HepG2 (cell line): ENCODE data around the gene SLC19A1. TPM values are rescaled to one million over a fixed set of nuclear protein-coding genes. Genes with fewer than 3 reads are reported as not detected.

ENCODE experiments used
- ATAC-seq: fragments of 200-7000 bp; cut with Tn5 transposase; 3 replicates; pipeline ENCODE4 v1.9.1; 2020; ENCODE audit warnings: mild to moderate bottlenecking, moderate library complexity
- BruUV-seq: library from RNA; stranded (reverse); fragments of 400-500 nt; replicated peaks from 2 replicates; lab custom pipeline; 2021; lab: Mats Ljungman, UMichigan
- CTCF ChIA-PET: fragments of 300-600 bp; formaldehyde crosslinking; extraction: SDS; loops from one replicate; lab custom pipeline; 2021; ENCODE audit warnings: low total read pairs, inconsistent platforms, low intra/inter-chr PET ratio; lab: Yijun Ruan, JAX
- POLR2A ChIA-PET: fragments of 350-600 bp; sonication (Branson Sonifier 250); formaldehyde crosslinking; loops from one replicate; lab custom pipeline; 2020; ENCODE audit warnings: antibody characterized with exemption, inconsistent platforms; lab: Yijun Ruan, JAX
- DNase-seq: peaks from one replicate; pipeline ENCODE4 v3.0.0-alpha.2; 2015; ENCODE audit warnings: low spot score
- FAIRE-seq: peaks from 3 replicates; lab custom pipeline; 2011; peaks lifted over from hg19 to GRCh38; lab: Jason Lieb, UNC
- H2AFZ ChIP-seq: one replicate; pipeline ENCODE4 v1.6.1; 2011; ENCODE audit warnings: low read length, inconsistent platforms
- H3K27ac ChIP-seq: fragments of 300-600 bp; 3 replicates; pipeline ENCODE4 v1.8.0; 2011; ENCODE audit warnings: mixed run types, mild to moderate bottlenecking, mixed read lengths, low read length, inconsistent platforms; ENCODE audit not compliant: insufficient read depth; ENCODE audit errors: extremely low read length
- H3K27me3 ChIP-seq, 2 experiments: fragments of 200-600 bp in 1 of 2; 2 replicates in 1 of 2; 3 replicates in 1 of 2; pipeline versions ENCODE4 v1.6.0 to v1.8.0; 2011; ENCODE audit warnings: low read length in 2 of 2, mild to moderate bottlenecking in 2 of 2, moderate library complexity in 2 of 2, inconsistent platforms in 1 of 2; ENCODE audit not compliant: insufficient read depth in 2 of 2, control insufficient read depth in 1 of 2
- H3K36me3 ChIP-seq, 2 experiments: fragments of 200-600 bp in 1 of 2; replicated peaks in 1 of 2; 2 replicates in 1 of 2; 3 replicates in 1 of 2; pipeline versions ENCODE4 v1.5.1 to v1.8.0; 2011; ENCODE audit warnings: low read length in 2 of 2, inconsistent platforms in 1 of 2; ENCODE audit not compliant: insufficient read depth in 2 of 2, control insufficient read depth in 1 of 2
- H3K4me1 ChIP-seq: 2 replicates; pipeline ENCODE4 v1.5.1; 2012; ENCODE audit warnings: low read length, inconsistent platforms; ENCODE audit not compliant: insufficient read depth
- H3K4me2 ChIP-seq: 2 replicates; pipeline ENCODE4 v1.6.0; 2011; ENCODE audit warnings: low read depth, low read length, inconsistent platforms
- H3K4me3 ChIP-seq, 3 experiments: fragments of 200-600 bp in 1 of 3; sonication (generic), shearing (Covaris generic) in 1 of 3; replicated peaks in 1 of 3; 2 replicates each; pipeline ENCODE4 v1.5.1; 2011 to 2016; ENCODE audit warnings: low read length in 3 of 3, inconsistent platforms in 2 of 3, low read depth in 2 of 3, mild to moderate bottlenecking in 2 of 3, control low read depth in 1 of 3, mixed read lengths in 1 of 3; ENCODE audit not compliant: insufficient read depth in 1 of 3
- H3K79me2 ChIP-seq: one replicate; pipeline ENCODE4 v1.6.1; 2011; ENCODE audit warnings: low read length, inconsistent platforms; ENCODE audit not compliant: insufficient read depth
- H3K9ac ChIP-seq: 2 replicates; pipeline ENCODE4 v1.6.0; 2011; ENCODE audit warnings: mild to moderate bottlenecking, low read depth, low read length, inconsistent platforms; ENCODE audit not compliant: insufficient read depth
- H3K9me3 ChIP-seq: 2 replicates; pipeline ENCODE4 v1.5.1; 2012; ENCODE audit warnings: mild to moderate bottlenecking, low read length
- H4K20me1 ChIP-seq: 2 replicates; pipeline ENCODE4 v1.6.0; 2011; ENCODE audit warnings: inconsistent platforms, mild to moderate bottlenecking, low read length, moderate library complexity; ENCODE audit not compliant: insufficient read depth
- HNRNPL ChIP-seq: fragments of 200-400 bp; formaldehyde crosslinking; IDR thresholded peaks from 2 replicates; pipeline ENCODE4 v1.6.1; 2017; ENCODE audit warnings: mild to moderate bottlenecking, low read depth, low read length
- ZFP62 ChIP-seq: sonication (generic); formaldehyde crosslinking; IDR thresholded peaks from 2 replicates; pipeline ENCODE4 v1.4.0; 2020; ENCODE audit warnings: missing genetic modification reagents
- ZNF124 ChIP-seq: sonication (generic); formaldehyde crosslinking; IDR thresholded peaks from 2 replicates; pipeline ENCODE4 v1.4.0; 2020; ENCODE audit warnings: missing genetic modification reagents
- WGBS: methylation state at CpG from one replicate; pipeline ENCODE4 v1.1.6; 2017; ENCODE audit warnings: low lambda C conversion rate; 5-methylcytosine and 5-hydroxymethylcytosine counted together
- in situ Hi-C: cut with HindIII; loops from 2 replicates; pipeline ENCODE4 v1.10.0; 2017; ENCODE audit warnings: low pct_unique_long_range_greater_than_20kb; ENCODE audit not compliant: extremely low pct_ligation_motif_present
- intact Hi-C: fragments of 100-400 bp; cut with micrococcal nuclease; formaldehyde crosslinking; loops from one replicate; pipeline ENCODE4 v1.10.0; 2022; ENCODE audit not compliant: unreplicated experiment
- polyA plus RNA-seq, 8 experiments: library from polyadenylated mRNA; depleted of rRNA in 3 of 8; stranded (reverse) in 7 of 8; unstranded in 1 of 8; fragments of >200 nt; fragmentation: Illumina TruSeq in 4 of 8; extraction: Trizol in 4 of 8; gene quantifications; 2 replicates each; pipeline versions ENCODE4 v1.2.1 to v1.2.3, GENCODE V29; 2011 to 2016; ENCODE audit warnings: low read depth in 4 of 8, missing spikeins in 1 of 8, mixed read lengths in 1 of 8; ENCODE audit not compliant: insufficient read depth in 1 of 8
- total RNA-seq, 5 experiments: library from RNA; depleted of rRNA; stranded (reverse); fragments of >200 nt; fragmentation: Illumina TruSeq; extraction: Trizol; gene quantifications; 2 replicates each; pipeline ENCODE4 v1.2.3, GENCODE V29; 2016; ENCODE audit warnings: low read depth in 1 of 5
- TF ChIP-seq, protein P1 (sequence below): sonication (generic); formaldehyde crosslinking; IDR thresholded peaks from 2 replicates; pipeline ENCODE4 v1.4.0; 2020; ENCODE audit warnings: missing genetic modification reagents, borderline replicate concordance
- TF ChIP-seq, protein P2 (sequence below): sonication (generic); formaldehyde crosslinking; IDR thresholded peaks from 2 replicates; pipeline ENCODE4 v1.4.0; 2020; ENCODE audit warnings: mild to moderate bottlenecking, missing genetic modification reagents

Gene SLC19A1
- total and polyA plus RNA-seq, 2 of the 13 experiments (the other 11 are each of a cell fraction or from before 2014, with no cell fraction given) = 21.8 to 23.0 TPM

DNA sequence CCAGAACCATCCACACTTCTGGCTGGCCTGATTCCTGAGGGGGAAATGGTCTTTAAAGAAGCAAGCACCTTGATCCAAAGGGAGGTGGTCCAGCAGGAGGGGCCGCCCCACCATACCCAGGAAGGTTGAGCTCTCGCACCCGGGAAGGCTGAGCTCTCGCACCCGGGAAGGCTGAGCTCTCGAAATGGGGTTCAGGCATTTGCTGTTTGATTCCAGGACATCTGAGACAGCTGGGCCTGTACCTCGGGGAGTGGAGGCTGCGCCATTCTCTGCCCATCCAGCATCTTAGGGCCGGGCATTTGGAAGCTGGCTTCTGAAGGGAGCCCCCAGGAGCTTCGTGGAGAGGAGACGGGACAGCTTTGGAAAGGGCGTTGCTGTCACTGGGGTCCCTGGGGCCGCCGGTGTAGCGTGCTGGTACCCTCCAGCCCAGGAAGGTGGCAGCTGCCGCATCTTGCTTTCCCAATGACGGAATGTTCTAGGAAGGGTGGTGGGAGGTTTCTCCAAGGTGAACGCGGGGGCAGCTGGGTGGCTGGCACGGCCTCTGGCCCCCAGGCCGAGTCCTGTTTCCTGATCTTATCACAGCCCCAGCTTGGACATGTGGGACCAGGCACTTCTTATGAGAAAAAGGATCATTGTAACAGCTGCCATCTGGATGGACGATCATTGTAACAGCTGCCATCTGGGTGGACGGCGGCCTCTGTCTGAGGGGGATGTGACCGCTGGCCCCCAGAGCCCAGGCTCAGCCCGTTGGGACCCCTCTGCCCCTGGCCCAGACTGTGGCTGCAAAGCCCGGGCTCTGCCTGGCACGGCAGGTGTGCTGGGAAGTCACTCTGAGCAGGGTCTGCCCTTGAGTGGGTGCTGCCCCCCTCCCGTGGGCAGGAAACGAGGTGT, 75.7 kb downstream of the SLC19A1 start:
- peaks cover 4 to 12% of the 10 kb centered on the region in 2 experiments; a peak in 3 of 5 replicates for H3K36me3 ChIP-seq
- intact Hi-C loops = no loop called here
- H2AFZ ChIP-seq = no peak overlapping the region
- peaks cover 21% of the 10 kb centered on the region for H3K79me2 ChIP-seq
- CTCF ChIA-PET = no interaction called here
- TF ChIP-seq HNRNPL (peak; percentile 71), ZNF124 (CRISPR knock-in tag) (no peak), ZFP62 (no peak)
- TF ChIP-seq, protein P1, sequence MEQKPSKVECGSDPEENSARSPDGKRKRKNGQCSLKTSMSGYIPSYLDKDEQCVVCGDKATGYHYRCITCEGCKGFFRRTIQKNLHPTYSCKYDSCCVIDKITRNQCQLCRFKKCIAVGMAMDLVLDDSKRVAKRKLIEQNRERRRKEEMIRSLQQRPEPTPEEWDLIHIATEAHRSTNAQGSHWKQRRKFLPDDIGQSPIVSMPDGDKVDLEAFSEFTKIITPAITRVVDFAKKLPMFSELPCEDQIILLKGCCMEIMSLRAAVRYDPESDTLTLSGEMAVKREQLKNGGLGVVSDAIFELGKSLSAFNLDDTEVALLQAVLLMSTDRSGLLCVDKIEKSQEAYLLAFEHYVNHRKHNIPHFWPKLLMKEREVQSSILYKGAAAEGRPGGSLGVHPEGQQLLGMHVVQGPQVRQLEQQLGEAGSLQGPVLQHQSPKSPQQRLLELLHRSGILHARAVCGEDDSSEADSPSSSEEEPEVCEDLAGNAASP (CRISPR knock-in tag) = no peak
- TF ChIP-seq, protein P2, sequence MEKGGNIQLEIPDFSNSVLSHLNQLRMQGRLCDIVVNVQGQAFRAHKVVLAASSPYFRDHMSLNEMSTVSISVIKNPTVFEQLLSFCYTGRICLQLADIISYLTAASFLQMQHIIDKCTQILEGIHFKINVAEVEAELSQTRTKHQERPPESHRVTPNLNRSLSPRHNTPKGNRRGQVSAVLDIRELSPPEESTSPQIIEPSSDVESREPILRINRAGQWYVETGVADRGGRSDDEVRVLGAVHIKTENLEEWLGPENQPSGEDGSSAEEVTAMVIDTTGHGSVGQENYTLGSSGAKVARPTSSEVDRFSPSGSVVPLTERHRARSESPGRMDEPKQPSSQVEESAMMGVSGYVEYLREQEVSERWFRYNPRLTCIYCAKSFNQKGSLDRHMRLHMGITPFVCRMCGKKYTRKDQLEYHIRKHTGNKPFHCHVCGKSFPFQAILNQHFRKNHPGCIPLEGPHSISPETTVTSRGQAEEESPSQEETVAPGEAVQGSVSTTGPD (CRISPR knock-in tag) = no peak
- TF ChIP-seq, all 625 proteins: peak for 1
- Histone ChIP-seq H3K4me2 (no peak overlapping the region), H4K20me1 (no peaks in the 10 kb centered on the region), H3K9ac (no peak overlapping the region), H3K27ac (no peak overlapping the region), H3K9me3 (peaks cover 3% of the 10 kb centered on the region; the same call in 1 of the 2 replicates), H3K4me3 (no peak overlapping the region), H3K27me3 (no peaks in the 10 kb centered on the region), H3K4me1 (peaks cover 74% of the 10 kb centered on the region)
- POLR2A ChIA-PET = no interaction called here
- 97% methylated on average over 21 of the region's 30 CpGs for WGBS
- DNase-seq = no peak
- BruUV-seq = no TSS peak
- no peak for FAIRE-seq
- in situ Hi-C loops = no loop called here
- ATAC-seq = no peak
